Activated naive CD4-positive, alpha-beta T cell treated with anti-CD3 and anti-CD28 coated beads, Interleukin-2, amount 10 ng/mL, durations not matched to agents 5 hours and 36 hours (primary cell): ENCODE data around the gene RTP1. TPM values are rescaled to one million over a fixed set of nuclear protein-coding genes. Genes with fewer than 3 reads are reported as not detected.

Experiments
- total RNA-seq, 2 experiments: library from RNA; stranded (reverse); gene quantifications; one replicate each; pipeline ENCODE4 v1.2.3, GENCODE V29; 2021

RTP1 gene, protein sequence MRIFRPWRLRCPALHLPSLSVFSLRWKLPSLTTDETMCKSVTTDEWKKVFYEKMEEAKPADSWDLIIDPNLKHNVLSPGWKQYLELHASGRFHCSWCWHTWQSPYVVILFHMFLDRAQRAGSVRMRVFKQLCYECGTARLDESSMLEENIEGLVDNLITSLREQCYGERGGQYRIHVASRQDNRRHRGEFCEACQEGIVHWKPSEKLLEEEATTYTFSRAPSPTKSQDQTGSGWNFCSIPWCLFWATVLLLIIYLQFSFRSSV
- total RNA-seq: not detected

DNA sequence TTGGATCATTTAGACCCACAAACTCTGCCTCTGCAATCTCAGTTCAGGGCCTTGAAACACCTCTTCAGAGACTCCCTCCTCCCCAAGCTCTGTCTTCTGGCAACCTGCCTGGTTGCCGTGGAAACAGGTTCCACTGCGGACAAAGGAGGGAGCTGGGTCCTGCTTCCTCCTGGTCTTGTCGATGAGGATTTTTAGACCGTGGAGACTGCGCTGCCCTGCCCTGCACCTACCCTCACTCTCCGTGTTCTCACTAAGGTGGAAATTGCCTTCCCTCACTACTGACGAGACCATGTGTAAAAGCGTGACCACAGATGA is at the start of gene RTP1:
Gene RTP1 (plus strand): TSS at position 152 of the 315 bp plus-strand sequence. CDS start 30 bp downstream, at position 182.

Other genes with a start within 250 kb of the RTP1 start
- gene RPL39L, start 58.0 kb upstream of the RTP1 start, total RNA-seq: 10 to 100 TPM; 12.6 to 13.4 TPM
- gene MASP1, start 94.3 kb downstream of the RTP1 start, total RNA-seq: not detected
- 10 to 100 TPM; 10.6 to 10.9 TPM for gene RTP4, start 170.9 kb downstream of the RTP1 start, total RNA-seq